Measurements from ENCODE around the gene FAM163B. TPM values are rescaled to one million over a fixed set of nuclear protein-coding genes. Genes with fewer than 3 reads are reported as not detected.

Gene FAM163B
- total RNA-seq, 1 experiment from 2014 or later, result 2.0 TPM

- no peak for TF ChIP-seq ZNF263 (CRISPR knock-in tag; IDR thresholded peaks at IDR 0.05; ENCODE audit: low read depth)
- no peak for TF ChIP-seq STAT6 (CRISPR knock-in tag; conservative IDR thresholded peaks at IDR 0.05; ENCODE audit: low read depth)
- TF ChIP-seq SMAD3 (CRISPR knock-in tag; IDR thresholded peaks at IDR 0.05; ENCODE audit: borderline replicate concordance), result no peak
- no peak for TF ChIP-seq GRHL2 (CRISPR knock-in tag; IDR thresholded peaks at IDR 0.05; ENCODE audit: insufficient replicate concordance, severe bottlenecking)
- TF ChIP-seq ELF4 (CRISPR knock-in tag; IDR thresholded peaks at IDR 0.05; ENCODE audit: low read depth), result no peak
- TF ChIP-seq JAZF1 (CRISPR knock-in tag; IDR thresholded peaks at IDR 0.05), result no peak
- TF ChIP-seq, protein P1, sequence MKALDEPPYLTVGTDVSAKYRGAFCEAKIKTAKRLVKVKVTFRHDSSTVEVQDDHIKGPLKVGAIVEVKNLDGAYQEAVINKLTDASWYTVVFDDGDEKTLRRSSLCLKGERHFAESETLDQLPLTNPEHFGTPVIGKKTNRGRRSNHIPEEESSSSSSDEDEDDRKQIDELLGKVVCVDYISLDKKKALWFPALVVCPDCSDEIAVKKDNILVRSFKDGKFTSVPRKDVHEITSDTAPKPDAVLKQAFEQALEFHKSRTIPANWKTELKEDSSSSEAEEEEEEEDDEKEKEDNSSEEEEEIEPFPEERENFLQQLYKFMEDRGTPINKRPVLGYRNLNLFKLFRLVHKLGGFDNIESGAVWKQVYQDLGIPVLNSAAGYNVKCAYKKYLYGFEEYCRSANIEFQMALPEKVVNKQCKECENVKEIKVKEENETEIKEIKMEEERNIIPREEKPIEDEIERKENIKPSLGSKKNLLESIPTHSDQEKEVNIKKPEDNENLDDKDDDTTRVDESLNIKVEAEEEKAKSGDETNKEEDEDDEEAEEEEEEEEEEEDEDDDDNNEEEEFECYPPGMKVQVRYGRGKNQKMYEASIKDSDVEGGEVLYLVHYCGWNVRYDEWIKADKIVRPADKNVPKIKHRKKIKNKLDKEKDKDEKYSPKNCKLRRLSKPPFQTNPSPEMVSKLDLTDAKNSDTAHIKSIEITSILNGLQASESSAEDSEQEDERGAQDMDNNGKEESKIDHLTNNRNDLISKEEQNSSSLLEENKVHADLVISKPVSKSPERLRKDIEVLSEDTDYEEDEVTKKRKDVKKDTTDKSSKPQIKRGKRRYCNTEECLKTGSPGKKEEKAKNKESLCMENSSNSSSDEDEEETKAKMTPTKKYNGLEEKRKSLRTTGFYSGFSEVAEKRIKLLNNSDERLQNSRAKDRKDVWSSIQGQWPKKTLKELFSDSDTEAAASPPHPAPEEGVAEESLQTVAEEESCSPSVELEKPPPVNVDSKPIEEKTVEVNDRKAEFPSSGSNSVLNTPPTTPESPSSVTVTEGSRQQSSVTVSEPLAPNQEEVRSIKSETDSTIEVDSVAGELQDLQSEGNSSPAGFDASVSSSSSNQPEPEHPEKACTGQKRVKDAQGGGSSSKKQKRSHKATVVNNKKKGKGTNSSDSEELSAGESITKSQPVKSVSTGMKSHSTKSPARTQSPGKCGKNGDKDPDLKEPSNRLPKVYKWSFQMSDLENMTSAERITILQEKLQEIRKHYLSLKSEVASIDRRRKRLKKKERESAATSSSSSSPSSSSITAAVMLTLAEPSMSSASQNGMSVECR (CRISPR knock-in tag; IDR thresholded peaks at IDR 0.05; ENCODE audit: borderline replicate concordance), result no peak
- TF ChIP-seq ZNF232 (CRISPR knock-in tag; IDR thresholded peaks at IDR 0.05), result no peak
- TF ChIP-seq OVOL2 (CRISPR knock-in tag; IDR thresholded peaks at IDR 0.05; ENCODE audit: borderline replicate concordance), result no peak
- TF ChIP-seq IRF1 (CRISPR knock-in tag; IDR thresholded peaks at IDR 0.05), result no peak
- no peak for TF ChIP-seq SP1 (CRISPR knock-in tag; conservative IDR thresholded peaks at IDR 0.05)
- no peak for TF ChIP-seq CREB1 (CRISPR knock-in tag; IDR thresholded peaks at IDR 0.05)
- no peak for TF ChIP-seq NFE2L1 (CRISPR knock-in tag; IDR thresholded peaks at IDR 0.05)
- no peak for TF ChIP-seq GTF2I (CRISPR knock-in tag; conservative IDR thresholded peaks at IDR 0.05)
- TF ChIP-seq TEAD1 (CRISPR knock-in tag; IDR thresholded peaks at IDR 0.05), result no peak
- TF ChIP-seq CREM (CRISPR knock-in tag; IDR thresholded peaks at IDR 0.05), result no peak
- no peak for TF ChIP-seq ETV6 (CRISPR knock-in tag; IDR thresholded peaks at IDR 0.05)
- TF ChIP-seq FOXJ3 (CRISPR knock-in tag; IDR thresholded peaks at IDR 0.05; ENCODE audit: borderline replicate concordance), result no peak
- no peak for TF ChIP-seq E2F4 (CRISPR knock-in tag; IDR thresholded peaks at IDR 0.05; ENCODE audit: borderline replicate concordance, low read depth)
- H3K4me3 Mint-ChIP-seq, result no peak overlapping the region
- no peaks in the 10 kb centered on the region for H3K36me3 Mint-ChIP-seq
- ATAC-seq, result no peak
- ChIA-PET CTCF (interaction anchor here (0.9 to 1.6 kb wide), 4 partner anchors 8 to 131 kb away, joined by 3 to 4 read pairs (median 3); no protein-coding TSS in a partner anchor), POLR2A (interaction anchor here (0.5 kb wide), 1 partner anchor 82 kb away, joined by 4 read pairs; the partner anchor contains the start of gene SARDH)
- H3K27me3 Mint-ChIP-seq (ENCODE audit: low read depth), result peaks cover 19% of the 10 kb centered on the region
- H3K9me3 Mint-ChIP-seq, result no peaks in the 10 kb centered on the region
- H3K4me1 Mint-ChIP-seq, result peaks cover 19% of the 10 kb centered on the region
- H3K27ac Mint-ChIP-seq, result no peak overlapping the region
- DNase-seq (ENCODE audit: low spot score), result no peak
Observed at GRCh38 chr9:133656211-133657119, 47.3 kb upstream of the FAM163B start.

All from WTC11 (cell line).